Body of pancreas (tissue), 4 donors: ENCODE data around the gene DNAI2. TPM values are rescaled to one million over a fixed set of nuclear protein-coding genes. Genes with fewer than 3 reads are reported as not detected.

Experiments used
- ATAC-seq: fragments of 150-250 bp; one replicate; pipeline ENCODE4 v1.9.1; 2016
- DNase-seq, 4 donors: peaks; one replicate each; pipeline ENCODE4 v3.0.0-alpha.2; 2019
- H3K27ac ChIP-seq, 4 donors: fragments of 200-600 bp; sonication (generic); 1 replicate in 3 of 4; 2 replicates in 1 of 4; pipeline versions ENCODE4 v1.5.1 to v1.6.1; 2016 to 2019; ENCODE audit warnings: mild to moderate bottlenecking in 1 of 4, mixed read lengths in 1 of 4, moderate library complexity in 1 of 4
- H3K27me3 ChIP-seq, 2 donors: fragments of 200-600 bp; sonication (generic); one replicate each; pipeline ENCODE4 v1.6.0; 2016; ENCODE audit warnings: mild to moderate bottlenecking in 1 of 2
- H3K36me3 ChIP-seq, 2 donors: fragments of 200-600 bp; sonication (generic); replicated peaks in 1 of 2; 2 replicates each; pipeline ENCODE4 v1.5.1; 2016; ENCODE audit warnings: low read depth in 2 of 2; ENCODE audit not compliant: insufficient read depth in 1 of 2
- H3K4me1 ChIP-seq: fragments of 200-600 bp; sonication (generic); one replicate; pipeline ENCODE4 v1.6.0; 2016
- H3K4me3 ChIP-seq, 2 donors: fragments of 200-600 bp; sonication (generic); 1 replicate in 1 of 2; 2 replicates in 1 of 2; pipeline ENCODE4 v1.5.1; 2016 to 2019
- H3K9me3 ChIP-seq, 3 donors: fragments of 200-600 bp; sonication (generic); 1 replicate in 2 of 3; 2 replicates in 1 of 3; pipeline ENCODE4 v1.5.1; 2016
- POLR2A ChIP-seq, 3 donors: fragments of 450-650 bp; IDR thresholded peaks; one replicate each; pipeline ENCODE4 v1.6.1; 2016; ENCODE audit warnings: antibody characterized with exemption in 3 of 3, mild to moderate bottlenecking in 2 of 3
- WGBS, 2 donors: methylation state at CpG; one replicate each; pipeline ENCODE4 v1.1.5; 2017; 5-methylcytosine and 5-hydroxymethylcytosine counted together
- intact Hi-C: fragments of 100-400 bp; cut with DNase I; formaldehyde crosslinking; loops from one replicate; pipeline ENCODE4 v1.15.1; 2023
- total RNA-seq, 2 donors: library from RNA; depleted of rRNA; stranded (reverse); fragments of >200 nt; gene quantifications; one replicate each; pipeline ENCODE4 v1.1.0, GENCODE V29; 2016
- TF ChIP-seq, protein P1 (sequence below), 7 experiments: fragments of 450-650 bp in 4 of 7; fragments of 200-600 bp in 3 of 7; sonication (generic) in 3 of 7; IDR thresholded peaks; one replicate each; pipeline ENCODE4 v1.5.1; 2016 to 2019; ENCODE audit warnings: antibody characterized with exemption in 7 of 7

Gene DNAI2
- total RNA-seq, 2 donors from 2014 or later, result not detected

DNA sequence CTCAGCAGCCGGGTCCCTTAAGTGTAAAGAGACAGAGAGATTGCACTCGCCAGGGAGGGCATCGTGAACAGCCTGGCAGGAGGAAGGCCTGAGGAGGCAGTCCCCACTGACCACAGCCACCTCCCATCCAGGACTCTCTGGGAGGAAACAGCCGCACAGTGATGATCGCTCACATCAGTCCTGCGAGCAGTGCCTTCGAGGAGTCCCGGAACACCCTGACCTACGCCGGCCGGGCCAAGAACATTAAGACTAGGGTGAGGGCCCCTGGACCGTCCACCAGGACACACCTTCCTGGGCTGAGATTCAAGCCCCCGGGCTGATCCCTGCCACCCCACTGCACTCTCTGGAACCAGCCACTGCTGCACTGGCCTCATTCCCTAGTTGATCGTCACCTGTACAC lies 73.6 kb downstream of the DNAI2 start:
- no peaks in the 10 kb centered on the region for H3K4me1 ChIP-seq
- 73 to 78% methylated on average over 4 to 14 of the region's 14 CpGs for WGBS, 2 donors
- H3K27me3 ChIP-seq, result no peaks in the 10 kb centered on the region
- no peak overlapping the region for H3K4me3 ChIP-seq
- intact Hi-C loops, result no loop called here
- no peak for ATAC-seq
- TF ChIP-seq, protein P1, sequence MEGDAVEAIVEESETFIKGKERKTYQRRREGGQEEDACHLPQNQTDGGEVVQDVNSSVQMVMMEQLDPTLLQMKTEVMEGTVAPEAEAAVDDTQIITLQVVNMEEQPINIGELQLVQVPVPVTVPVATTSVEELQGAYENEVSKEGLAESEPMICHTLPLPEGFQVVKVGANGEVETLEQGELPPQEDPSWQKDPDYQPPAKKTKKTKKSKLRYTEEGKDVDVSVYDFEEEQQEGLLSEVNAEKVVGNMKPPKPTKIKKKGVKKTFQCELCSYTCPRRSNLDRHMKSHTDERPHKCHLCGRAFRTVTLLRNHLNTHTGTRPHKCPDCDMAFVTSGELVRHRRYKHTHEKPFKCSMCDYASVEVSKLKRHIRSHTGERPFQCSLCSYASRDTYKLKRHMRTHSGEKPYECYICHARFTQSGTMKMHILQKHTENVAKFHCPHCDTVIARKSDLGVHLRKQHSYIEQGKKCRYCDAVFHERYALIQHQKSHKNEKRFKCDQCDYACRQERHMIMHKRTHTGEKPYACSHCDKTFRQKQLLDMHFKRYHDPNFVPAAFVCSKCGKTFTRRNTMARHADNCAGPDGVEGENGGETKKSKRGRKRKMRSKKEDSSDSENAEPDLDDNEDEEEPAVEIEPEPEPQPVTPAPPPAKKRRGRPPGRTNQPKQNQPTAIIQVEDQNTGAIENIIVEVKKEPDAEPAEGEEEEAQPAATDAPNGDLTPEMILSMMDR (IDR thresholded peaks at IDR 0.05), result no peak
- TF ChIP-seq POLR2A (IDR thresholded peaks at IDR 0.05), result no peak
- H3K27ac ChIP-seq, result no peak overlapping the region
- H3K9me3 ChIP-seq, result no peaks in the 10 kb centered on the region
- H3K36me3 ChIP-seq, result no peaks in the 10 kb centered on the region
- no peak for DNase-seq

DNA sequence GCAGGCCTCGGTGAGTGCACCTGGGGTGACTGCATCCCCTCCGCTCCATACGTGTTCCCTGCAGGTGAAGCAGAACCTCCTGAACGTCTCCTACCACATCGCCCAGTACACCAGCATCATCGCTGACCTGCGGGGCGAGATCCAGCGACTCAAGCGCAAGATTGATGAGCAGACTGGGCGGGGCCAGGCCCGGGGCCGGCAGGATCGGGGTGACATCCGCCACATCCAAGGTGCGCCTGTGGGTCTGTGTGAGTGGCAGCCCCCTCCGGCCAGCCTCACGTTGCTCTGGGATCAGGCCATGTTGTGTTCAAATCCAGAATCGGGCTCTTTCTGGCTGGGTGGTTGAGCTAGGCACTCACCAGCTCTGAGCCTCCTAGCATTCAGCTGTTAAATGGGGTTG lies 75.1 kb downstream of the DNAI2 start:
- TF ChIP-seq, protein P1 (IDR thresholded peaks at IDR 0.05), result no peak
- TF ChIP-seq POLR2A (IDR thresholded peaks at IDR 0.05), result no peak
- no peaks in the 10 kb centered on the region for H3K27me3 ChIP-seq
- intact Hi-C loops, result no loop called here
- no peaks in the 10 kb centered on the region for H3K36me3 ChIP-seq
- H3K27ac ChIP-seq, result no peak overlapping the region
- H3K4me1 ChIP-seq, result no peaks in the 10 kb centered on the region
- DNase-seq (no peak), ATAC-seq (no peak)
- H3K4me3 ChIP-seq, result no peak overlapping the region
- 55 to 59% methylated on average over 5 to 19 of the region's 19 CpGs for whole genome bisulfite sequencing, 2 donors
- H3K9me3 ChIP-seq, result no peaks in the 10 kb centered on the region

DNA sequence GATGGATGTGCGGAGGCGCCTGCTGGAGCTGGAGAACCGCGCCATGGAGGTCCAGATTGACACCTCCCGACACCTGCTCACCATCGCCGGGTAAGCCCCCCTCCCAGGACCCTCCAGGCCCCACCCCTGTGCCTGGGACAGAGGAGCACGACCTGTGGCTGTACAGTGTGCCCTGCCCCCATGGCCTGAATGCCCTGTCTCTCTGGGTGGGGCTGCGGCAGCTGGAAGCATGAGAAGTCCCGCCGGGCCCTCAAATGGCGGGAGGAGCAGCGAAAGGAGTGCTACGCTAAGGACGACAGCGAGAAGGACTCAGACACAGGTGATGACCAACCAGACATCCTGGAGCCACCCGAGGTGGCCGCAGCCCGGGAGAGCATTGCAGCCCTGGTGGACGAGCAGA lies 76.5 kb downstream of the DNAI2 start:
- DNase-seq, result no peak
- H3K27ac ChIP-seq, result no peak overlapping the region
- H3K9me3 ChIP-seq, result no peaks in the 10 kb centered on the region
- 69 to 70% methylated on average over 12 to 20 of the region's 20 CpGs for WGBS, 2 donors
- H3K36me3 ChIP-seq, result no peaks in the 10 kb centered on the region
- no peaks in the 10 kb centered on the region for H3K27me3 ChIP-seq
- no peak for ATAC-seq
- no peaks in the 10 kb centered on the region for H3K4me1 ChIP-seq
- no peak overlapping the region for H3K4me3 ChIP-seq
- no peak for TF ChIP-seq POLR2A (IDR thresholded peaks at IDR 0.05)
- TF ChIP-seq, protein P1 (IDR thresholded peaks at IDR 0.05), result no peak
- intact Hi-C loops, result loop anchor here (10.0 kb wide), 1 partner anchor 146 kb away; the partner anchor contains the start of gene RPL38

DNA sequence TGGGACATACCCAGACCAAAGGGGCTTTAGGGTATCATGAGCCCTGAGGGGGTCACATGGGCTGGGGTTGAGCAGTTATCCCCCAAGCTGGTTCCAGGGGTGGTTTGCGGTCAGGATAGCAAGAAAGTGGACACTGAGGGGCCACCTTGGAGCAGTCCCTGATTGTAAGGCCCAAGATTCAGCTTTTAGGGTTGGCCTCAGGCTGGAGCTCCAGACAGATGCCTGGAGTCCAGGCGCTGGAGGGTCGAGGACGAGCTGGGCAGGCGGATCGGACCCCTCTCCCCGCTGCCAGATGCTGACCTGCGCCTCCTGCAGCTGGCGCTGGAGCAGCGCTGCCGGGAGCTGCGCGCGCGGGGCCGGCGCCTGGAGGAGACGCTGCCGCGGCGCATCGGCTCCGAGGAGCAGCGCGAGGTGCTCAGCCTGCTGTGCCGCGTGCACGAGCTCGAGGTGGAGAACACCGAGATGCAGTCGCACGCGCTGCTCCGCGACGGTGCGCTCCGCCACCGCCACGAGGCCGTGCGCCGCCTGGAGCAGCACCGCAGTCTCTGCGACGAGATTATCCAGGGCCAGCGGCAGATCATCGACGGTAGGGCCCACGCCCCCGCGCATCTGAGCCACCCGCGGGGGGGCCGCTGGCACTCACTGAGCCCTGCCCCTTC lies 77.6 kb downstream of the DNAI2 start:
- intact Hi-C loops, result loop anchor here (10.0 kb wide), 1 partner anchor 147 kb away; the partner anchor contains the start of gene RPL38
- no peak overlapping the region for H3K27ac ChIP-seq
- H3K36me3 ChIP-seq, result no peaks in the 10 kb centered on the region
- DNase-seq, result no peak
- peaks cover 4% of the 10 kb centered on the region for H3K4me1 ChIP-seq
- TF ChIP-seq POLR2A (IDR thresholded peaks at IDR 0.05), result no peak
- TF ChIP-seq, protein P1 (IDR thresholded peaks at IDR 0.05), result no peak
- 8 to 100% methylated on average over 1 to 54 of the region's 55 CpGs for WGBS, 2 donors
- ATAC-seq, result no peak
- H3K27me3 ChIP-seq, result no peaks in the 10 kb centered on the region
- no peak overlapping the region for H3K4me3 ChIP-seq
- no peaks in the 10 kb centered on the region for H3K9me3 ChIP-seq
